ENCODE results near the gene FGF1.

DNA sequence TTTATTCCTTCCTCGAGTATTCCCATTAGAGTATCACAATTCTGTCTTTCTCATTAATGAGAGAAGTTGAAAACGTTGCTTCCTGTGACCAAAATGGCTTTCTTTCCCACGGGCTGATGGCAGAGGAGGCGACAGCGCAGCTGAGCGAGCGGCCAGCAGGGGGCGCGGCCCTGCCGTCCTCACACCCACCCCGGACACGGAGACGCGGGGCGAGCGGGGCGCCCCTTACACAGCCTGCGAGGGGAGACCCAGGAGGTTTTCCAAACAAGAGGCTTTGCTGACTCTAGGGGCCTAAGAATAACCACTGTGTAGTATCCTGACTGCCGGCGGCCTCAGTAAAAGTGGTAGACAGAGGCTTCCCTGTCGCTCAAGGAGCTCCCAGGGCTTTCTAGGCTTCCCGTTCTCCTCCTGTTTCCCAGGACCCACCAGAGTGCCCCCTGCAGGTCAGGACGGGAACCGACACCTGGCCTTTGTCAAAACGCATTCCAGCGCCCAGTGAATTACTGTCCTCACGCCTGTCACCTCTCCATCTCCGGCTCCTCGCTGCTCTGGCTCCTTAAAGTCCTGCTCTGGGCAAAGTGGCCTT, 27.3 kb upstream of the FGF1 start:
- no peak for TF ChIP-seq POLR2A (IDR thresholded peaks at IDR 0.05; ENCODE audit: low read length)
- no peak for TF ChIP-seq GATA1 (IDR thresholded peaks at IDR 0.05; ENCODE audit: low read depth, low read length)

All from erythroblast (primary cell).